HG02798 (cell line): Measurements from ENCODE around the gene ADGRF3.
"Not testable (repeated sequence)": the region's sequence is repeated elsewhere in the genome, so short reads cannot be mapped to it uniquely, and the experiment has no call there.

Source experiments
- ATAC-seq: cut with Tn5 transposase; IDR thresholded peaks from one replicate; pipeline ENCODE4 v1.9.1; 2021; ENCODE audit warnings: mild to moderate bottlenecking; ENCODE audit not compliant: unreplicated experiment, poor library complexity

Gene ADGRF3

GRCh38 chr2:26346454-26347053, at the start of gene ADGRF3:
Gene ADGRF3 (minus strand): TSS chr2:26346789. CDS start chr2:26346234, 555 bp downstream.
- ATAC-seq, result no peak

- no peak for ATAC-seq
Observed at GRCh38 chr2:26395394-26395793, 48.8 kb upstream of the ADGRF3 start.

GRCh38 chr2:26394694-26395093, 48.1 kb upstream of the ADGRF3 start:
- ATAC-seq, result no peak

GRCh38 chr2:26387189-26387588, 40.6 kb upstream of the ADGRF3 start:
- no peak for ATAC-seq

- no peak for ATAC-seq
Observed at GRCh38 chr2:26384597-26384996, 38.0 kb upstream of the ADGRF3 start.

- no peak for ATAC-seq
Observed at GRCh38 chr2:26384183-26384582, 37.6 kb upstream of the ADGRF3 start.

GRCh38 chr2:26382564-26382963, 36.0 kb upstream of the ADGRF3 start:
- ATAC-seq, result no peak

GRCh38 chr2:26380281-26380680, 33.7 kb upstream of the ADGRF3 start:
- no peak for ATAC-seq

GRCh38 chr2:26376799-26377198, 30.2 kb upstream of the ADGRF3 start:
- ATAC-seq, result no peak

- ATAC-seq, result not testable (repeated sequence)
Observed at GRCh38 chr2:26370909-26371308, 24.3 kb upstream of the ADGRF3 start.

- not testable (repeated sequence) for ATAC-seq
Observed at GRCh38 chr2:26369664-26370063, 23.1 kb upstream of the ADGRF3 start.

GRCh38 chr2:26366957-26367356, 20.4 kb upstream of the ADGRF3 start:
- ATAC-seq, result no peak

- ATAC-seq, result no peak
Observed at GRCh38 chr2:26364669-26365068, 18.1 kb upstream of the ADGRF3 start.

GRCh38 chr2:26363958-26364357, 17.4 kb upstream of the ADGRF3 start:
- ATAC-seq, result no peak

- no peak for ATAC-seq
Observed at GRCh38 chr2:26363323-26363722, 16.7 kb upstream of the ADGRF3 start.

- no peak for ATAC-seq
Observed at GRCh38 chr2:26359886-26360473, 13.4 kb upstream of the ADGRF3 start.

- no peak for ATAC-seq
Observed at GRCh38 chr2:26356771-26357170, 10.2 kb upstream of the ADGRF3 start.

- no peak for ATAC-seq
Observed at GRCh38 chr2:26356111-26356510, 9.5 kb upstream of the ADGRF3 start.

GRCh38 chr2:26355038-26355995, 8.7 kb upstream of the ADGRF3 start:
- no peak for ATAC-seq

- ATAC-seq, result not testable (repeated sequence)
Observed at GRCh38 chr2:26354469-26354868, 7.9 kb upstream of the ADGRF3 start.

- no peak for ATAC-seq
Observed at GRCh38 chr2:26352892-26353291, 6.3 kb upstream of the ADGRF3 start.
